Measurements from ENCODE around the gene IL1RAPL2. TPM values are rescaled to one million over a fixed set of nuclear protein-coding genes. Genes with fewer than 3 reads are reported as not detected.

IL1RAPL2 gene
- total and polyA plus RNA-seq, 4 donors: 2.0 TPM; not detected in 3

DNA sequence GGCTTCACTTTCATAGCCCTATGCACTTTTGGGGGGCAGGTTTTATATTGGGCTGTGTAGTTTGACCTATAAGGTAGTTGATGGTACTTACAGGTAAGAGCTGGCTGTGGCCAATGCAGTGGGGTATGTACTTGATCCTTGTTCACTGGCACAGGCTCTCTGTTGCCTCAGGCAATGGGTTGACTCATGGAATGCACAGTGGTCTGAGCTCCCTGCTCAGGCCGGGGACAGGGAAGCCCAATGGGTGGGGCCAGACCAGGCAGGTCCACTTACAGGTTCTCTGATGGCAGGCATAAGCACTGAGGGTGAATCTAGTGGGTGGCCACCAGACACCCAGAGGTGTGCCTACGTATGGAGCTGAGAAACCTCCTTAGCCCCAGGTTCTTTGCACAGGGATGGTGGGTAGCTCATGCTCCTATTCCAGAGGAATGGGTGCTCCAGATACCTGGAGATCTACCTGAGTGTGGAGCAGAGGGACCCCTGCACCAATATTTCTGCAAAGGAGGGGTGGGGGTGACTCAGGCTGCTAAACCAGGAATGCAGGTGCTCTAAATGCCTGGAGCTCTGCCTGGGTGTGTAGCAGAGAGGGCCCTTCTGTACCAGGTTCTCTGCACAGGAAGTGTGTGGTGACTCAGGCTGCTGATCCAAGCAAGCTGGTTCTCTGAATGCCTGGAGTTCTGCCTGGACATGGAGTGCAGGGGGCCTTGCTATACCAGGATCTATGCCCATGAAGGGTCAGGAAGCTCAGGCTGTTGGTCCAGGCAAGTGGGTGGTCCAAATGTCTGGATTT, 52.3 kb downstream of the IL1RAPL2 start:
- Histone ChIP-seq H3K4me3 (no peak overlapping the region), H3K9ac (ENCODE audit: insufficient read depth in 1 of 2, low read length in 2 of 2) (no peak overlapping the region), H3K4me1 (ENCODE audit: control insufficient read depth in 5 of 5, insufficient read depth in 5 of 5, low read length in 5 of 5) (no peaks in the 10 kb centered on the region), H3K27me3 (ENCODE audit: control insufficient read depth in 3 of 3, insufficient read depth in 3 of 3, low read length in 2 of 3) (peaks cover 0 to 7% (median 0%) of the 10 kb centered on the region in 3 donors), H3K27ac (ENCODE audit: low read depth in 1 of 2, low read length in 1 of 2) (no peak overlapping the region), H3K36me3 (ENCODE audit: control insufficient read depth in 4 of 4, insufficient read depth in 4 of 4, low read length in 4 of 4) (no peaks in the 10 kb centered on the region), H3K9me3 (ENCODE audit: control insufficient read depth in 4 of 4, insufficient read depth in 3 of 4, low read length in 3 of 4) (no peaks in the 10 kb centered on the region)
- TF ChIP-seq, protein P1, sequence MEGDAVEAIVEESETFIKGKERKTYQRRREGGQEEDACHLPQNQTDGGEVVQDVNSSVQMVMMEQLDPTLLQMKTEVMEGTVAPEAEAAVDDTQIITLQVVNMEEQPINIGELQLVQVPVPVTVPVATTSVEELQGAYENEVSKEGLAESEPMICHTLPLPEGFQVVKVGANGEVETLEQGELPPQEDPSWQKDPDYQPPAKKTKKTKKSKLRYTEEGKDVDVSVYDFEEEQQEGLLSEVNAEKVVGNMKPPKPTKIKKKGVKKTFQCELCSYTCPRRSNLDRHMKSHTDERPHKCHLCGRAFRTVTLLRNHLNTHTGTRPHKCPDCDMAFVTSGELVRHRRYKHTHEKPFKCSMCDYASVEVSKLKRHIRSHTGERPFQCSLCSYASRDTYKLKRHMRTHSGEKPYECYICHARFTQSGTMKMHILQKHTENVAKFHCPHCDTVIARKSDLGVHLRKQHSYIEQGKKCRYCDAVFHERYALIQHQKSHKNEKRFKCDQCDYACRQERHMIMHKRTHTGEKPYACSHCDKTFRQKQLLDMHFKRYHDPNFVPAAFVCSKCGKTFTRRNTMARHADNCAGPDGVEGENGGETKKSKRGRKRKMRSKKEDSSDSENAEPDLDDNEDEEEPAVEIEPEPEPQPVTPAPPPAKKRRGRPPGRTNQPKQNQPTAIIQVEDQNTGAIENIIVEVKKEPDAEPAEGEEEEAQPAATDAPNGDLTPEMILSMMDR (IDR thresholded peaks at IDR 0.05; ENCODE audit: control extremely low read depth, extremely low read depth): no peak
- 69 to 71% methylated on average over 2 of the region's 2 CpGs for WGBS, 2 donors
- ATAC-seq (ENCODE audit: insufficient read depth, low FRiP score): no peak
- DNase-seq: no peak

DNA sequence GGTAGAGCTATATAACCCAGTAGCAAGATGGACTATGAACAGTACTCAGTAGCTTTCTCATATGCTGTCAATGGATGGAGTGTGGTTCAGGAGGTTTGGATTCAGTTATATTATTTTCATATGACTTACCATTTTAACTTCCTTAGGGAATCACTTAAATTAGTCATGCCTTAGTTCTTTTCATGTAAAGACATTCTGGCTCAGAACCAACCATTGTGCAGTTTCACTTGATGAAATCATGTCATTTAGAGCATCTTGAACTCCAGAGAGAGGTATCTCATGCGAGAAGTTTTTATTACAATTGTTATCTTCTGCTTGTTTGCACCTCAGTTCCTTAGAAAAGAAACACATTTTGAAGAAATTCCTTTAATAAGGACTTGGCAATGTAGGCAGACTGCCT, 55.8 kb downstream of the IL1RAPL2 start:
- Histone ChIP-seq H3K27me3 (ENCODE audit: control insufficient read depth in 3 of 3, insufficient read depth in 3 of 3, low read length in 2 of 3) (peaks cover 0 to 9% (median 0%) of the 10 kb centered on the region in 3 donors), H3K4me1 (ENCODE audit: control insufficient read depth in 5 of 5, insufficient read depth in 5 of 5, low read length in 5 of 5) (no peaks in the 10 kb centered on the region), H3K9ac (ENCODE audit: insufficient read depth in 1 of 2, low read length in 2 of 2) (no peak overlapping the region), H3K9me3 (ENCODE audit: control insufficient read depth in 4 of 4, insufficient read depth in 3 of 4, low read length in 3 of 4) (no peaks in the 10 kb centered on the region), H3K27ac (ENCODE audit: low read depth in 1 of 2, low read length in 1 of 2) (no peak overlapping the region), H3K36me3 (ENCODE audit: control insufficient read depth in 4 of 4, insufficient read depth in 4 of 4, low read length in 4 of 4) (no peaks in the 10 kb centered on the region), H3K4me3 (no peak overlapping the region)
- 69 to 75% methylated on average over 1 of the region's 1 CpG for WGBS, 2 donors
- ATAC-seq (ENCODE audit: insufficient read depth, low FRiP score) (no peak), DNase-seq (no peak)
- TF ChIP-seq, protein P1 (IDR thresholded peaks at IDR 0.05; ENCODE audit: control extremely low read depth, extremely low read depth): no peak

DNA sequence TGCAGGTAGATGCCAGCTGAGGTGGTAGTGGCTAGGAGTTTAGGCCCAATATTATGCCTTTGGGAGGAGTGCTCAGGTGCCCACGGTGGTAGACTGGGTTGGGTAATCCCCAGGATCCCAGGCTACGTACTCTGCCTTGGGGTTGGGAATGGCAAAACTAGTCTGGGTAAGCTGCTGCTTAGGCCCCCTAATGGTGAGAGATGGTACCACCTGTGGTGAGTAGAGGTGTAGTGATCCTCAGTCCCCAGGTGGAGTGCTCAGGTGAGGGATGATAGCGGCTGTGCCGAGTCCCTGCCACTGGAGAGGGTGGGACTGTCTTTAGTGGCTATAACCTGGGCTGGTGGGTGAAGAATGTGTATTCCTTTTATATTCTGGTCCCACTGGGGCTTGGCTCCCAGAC, 75.2 kb downstream of the IL1RAPL2 start:
- DNase-seq (no peak), ATAC-seq (ENCODE audit: insufficient read depth, low FRiP score) (no peak)
- H3K9me3 ChIP-seq (ENCODE audit: control insufficient read depth in 4 of 4, insufficient read depth in 3 of 4, low read length in 3 of 4): peaks cover 0 to 6% (median 0%) of the 10 kb centered on the region in 4 donors
- H3K4me3 ChIP-seq: no peak overlapping the region
- H3K4me1 ChIP-seq (ENCODE audit: control insufficient read depth in 5 of 5, insufficient read depth in 5 of 5, low read length in 5 of 5): no peaks in the 10 kb centered on the region
- WGBS, 2 donors: 86 to 94% methylated on average over 4 of the region's 4 CpGs
- no peaks in the 10 kb centered on the region for H3K36me3 ChIP-seq (ENCODE audit: control insufficient read depth in 4 of 4, insufficient read depth in 4 of 4, low read length in 4 of 4)
- TF ChIP-seq, protein P1 (IDR thresholded peaks at IDR 0.05; ENCODE audit: control extremely low read depth, extremely low read depth): no peak
- H3K27ac ChIP-seq (ENCODE audit: low read depth in 1 of 2, low read length in 1 of 2): no peak overlapping the region
- H3K27me3 ChIP-seq (ENCODE audit: control insufficient read depth in 3 of 3, insufficient read depth in 3 of 3, low read length in 2 of 3): peaks cover 0 to 4% (median 3%) of the 10 kb centered on the region in 3 donors
- H3K9ac ChIP-seq (ENCODE audit: insufficient read depth in 1 of 2, low read length in 2 of 2): no peak overlapping the region

Measured in lung (tissue), 12 donors.